ENCODE measurements around the gene LCNL1. TPM values are rescaled to one million over a fixed set of nuclear protein-coding genes. Genes with fewer than 3 reads are reported as not detected.

The LCNL1 gene
- polyA plus RNA-seq, 1 donor (not counting 4 experiments of a cell fraction or from before 2014, with no cell fraction given), result not detected

DNA sequence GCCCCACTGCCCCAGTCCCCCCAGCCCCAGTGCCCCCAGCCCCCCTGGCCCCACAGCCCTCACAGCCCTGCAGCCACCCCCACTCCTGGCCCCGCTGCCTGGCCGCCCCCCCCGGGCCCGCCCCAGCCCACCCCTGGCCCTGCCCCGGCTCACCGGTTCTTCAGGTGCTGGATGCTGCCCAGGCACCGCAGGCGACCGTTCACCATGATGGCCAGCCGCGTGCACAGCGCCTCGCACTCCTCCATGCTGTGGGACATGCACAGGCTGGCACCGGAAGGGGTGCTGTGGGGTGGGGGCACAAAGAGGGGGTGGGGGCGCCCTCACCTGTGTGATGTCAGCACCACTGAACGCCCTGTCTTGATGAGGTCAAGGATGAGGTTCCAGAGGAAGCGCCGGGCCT is 26.4 kb downstream of the LCNL1 start:
- H3K79me2 ChIP-seq (ENCODE audit: control insufficient read depth, insufficient read depth, low read length), result no peaks in the 10 kb centered on the region
- H4K20me1 ChIP-seq (ENCODE audit: control insufficient read depth, extremely low read depth, insufficient read depth, low read length), result no peaks in the 10 kb centered on the region
- H2AFZ ChIP-seq (ENCODE audit: control insufficient read depth, low read length), result no peak overlapping the region
- TF ChIP-seq EZH2 (IDR thresholded peaks at IDR 0.05; ENCODE audit: low read length), result no peak
- TF ChIP-seq, protein P1, sequence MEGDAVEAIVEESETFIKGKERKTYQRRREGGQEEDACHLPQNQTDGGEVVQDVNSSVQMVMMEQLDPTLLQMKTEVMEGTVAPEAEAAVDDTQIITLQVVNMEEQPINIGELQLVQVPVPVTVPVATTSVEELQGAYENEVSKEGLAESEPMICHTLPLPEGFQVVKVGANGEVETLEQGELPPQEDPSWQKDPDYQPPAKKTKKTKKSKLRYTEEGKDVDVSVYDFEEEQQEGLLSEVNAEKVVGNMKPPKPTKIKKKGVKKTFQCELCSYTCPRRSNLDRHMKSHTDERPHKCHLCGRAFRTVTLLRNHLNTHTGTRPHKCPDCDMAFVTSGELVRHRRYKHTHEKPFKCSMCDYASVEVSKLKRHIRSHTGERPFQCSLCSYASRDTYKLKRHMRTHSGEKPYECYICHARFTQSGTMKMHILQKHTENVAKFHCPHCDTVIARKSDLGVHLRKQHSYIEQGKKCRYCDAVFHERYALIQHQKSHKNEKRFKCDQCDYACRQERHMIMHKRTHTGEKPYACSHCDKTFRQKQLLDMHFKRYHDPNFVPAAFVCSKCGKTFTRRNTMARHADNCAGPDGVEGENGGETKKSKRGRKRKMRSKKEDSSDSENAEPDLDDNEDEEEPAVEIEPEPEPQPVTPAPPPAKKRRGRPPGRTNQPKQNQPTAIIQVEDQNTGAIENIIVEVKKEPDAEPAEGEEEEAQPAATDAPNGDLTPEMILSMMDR (optimal IDR thresholded peaks at IDR 0.05 in 1 of 3, IDR thresholded peaks at IDR 0.05 in 1 of 3, conservative IDR thresholded peaks at IDR 0.05 in 1 of 3; ENCODE audit: extremely low read depth in 1 of 3, insufficient read depth in 2 of 3, low read length in 3 of 3), result no peak
- FAIRE-seq, result no peak
- no peaks in the 10 kb centered on the region for H3K27me3 ChIP-seq (ENCODE audit: control insufficient read depth, extremely low read depth, insufficient read depth, low read length)
- no peak overlapping the region for H3K9ac ChIP-seq (ENCODE audit: control insufficient read depth, extremely low read depth, insufficient read depth, low read length)
- H3K27ac ChIP-seq (ENCODE audit: control insufficient read depth, insufficient read depth, low read length), result no peak overlapping the region
- H3K4me1 ChIP-seq (ENCODE audit: control insufficient read depth, extremely low read depth, insufficient read depth, low read length), result no peaks in the 10 kb centered on the region
- no peaks in the 10 kb centered on the region for H3K9me1 ChIP-seq (ENCODE audit: control insufficient read depth, extremely low read depth, insufficient read depth, low read length)
- dilution Hi-C loops (cut with MboI; ENCODE audit: extremely low pct_ligation_motif_present, low sequenced_read_pairs), result no loop called here
- no peaks in the 10 kb centered on the region for H3K36me3 ChIP-seq (ENCODE audit: control insufficient read depth in 2 of 2, extremely low read depth in 1 of 2, insufficient read depth in 2 of 2, low read length in 2 of 2)
- H3K4me2 ChIP-seq (ENCODE audit: control insufficient read depth, extremely low read depth, insufficient read depth, low read depth, low read length), result no peak overlapping the region
- no peak for DNase-seq (ENCODE audit: low read depth, low spot score)
- no peaks in the 10 kb centered on the region for H3K9me3 ChIP-seq (ENCODE audit: control insufficient read depth, low read depth, low read length)
- no peak overlapping the region for H3K4me3 ChIP-seq (ENCODE audit: control insufficient read depth in 2 of 3, extremely low read depth in 1 of 3, insufficient read depth in 2 of 3, low read depth in 1 of 3, low read length in 3 of 3)

DNA sequence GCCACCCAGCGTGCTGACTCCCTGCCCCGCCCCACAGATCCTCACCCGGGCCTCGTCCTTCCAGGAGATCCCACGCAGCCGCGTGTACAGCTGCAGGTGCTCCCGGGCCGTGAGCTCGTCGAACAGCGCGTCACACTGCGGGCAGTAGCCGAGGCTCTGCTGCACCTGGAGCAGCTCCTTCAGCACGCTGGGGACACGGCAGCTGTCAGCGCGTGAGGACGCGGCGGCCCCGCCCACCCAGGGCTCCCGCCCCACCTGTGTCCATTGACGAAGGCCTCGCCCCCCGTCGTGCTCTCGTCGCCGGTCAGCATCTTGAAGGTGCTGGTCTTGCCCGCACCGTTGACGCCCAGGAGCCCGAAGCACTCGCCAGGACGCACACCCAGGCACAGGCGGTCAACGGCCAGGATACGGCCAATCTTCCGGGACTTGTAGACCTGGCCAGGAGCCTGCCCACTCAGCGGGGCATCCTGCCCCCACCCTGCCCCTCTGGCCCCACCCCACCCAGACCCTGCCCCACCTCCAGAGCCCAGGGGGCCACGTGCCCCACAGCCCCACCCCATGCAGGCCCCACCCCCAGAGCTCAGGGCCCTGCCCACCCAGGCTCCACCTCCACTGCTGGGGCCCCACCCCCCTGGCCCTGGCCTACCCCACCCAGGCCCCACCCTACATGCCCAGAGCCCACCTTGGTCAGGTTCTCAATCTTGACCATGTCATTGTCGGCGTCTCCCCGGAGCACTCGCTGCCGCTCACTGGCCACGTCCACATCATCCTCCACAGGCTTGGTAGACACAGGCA is 27.3 kb downstream of the LCNL1 start:
- Histone ChIP-seq H3K36me3 (ENCODE audit: control insufficient read depth in 2 of 2, extremely low read depth in 1 of 2, insufficient read depth in 2 of 2, low read length in 2 of 2) (no peaks in the 10 kb centered on the region), H3K9ac (ENCODE audit: control insufficient read depth, extremely low read depth, insufficient read depth, low read length) (no peak overlapping the region), H3K4me2 (ENCODE audit: control insufficient read depth, extremely low read depth, insufficient read depth, low read depth, low read length) (no peak overlapping the region), H3K79me2 (ENCODE audit: control insufficient read depth, insufficient read depth, low read length) (no peaks in the 10 kb centered on the region), H3K27ac (ENCODE audit: control insufficient read depth, insufficient read depth, low read length) (no peak overlapping the region), H3K4me1 (ENCODE audit: control insufficient read depth, extremely low read depth, insufficient read depth, low read length) (no peaks in the 10 kb centered on the region), H3K4me3 (ENCODE audit: control insufficient read depth in 2 of 3, extremely low read depth in 1 of 3, insufficient read depth in 2 of 3, low read depth in 1 of 3, low read length in 3 of 3) (no peak overlapping the region), H3K27me3 (ENCODE audit: control insufficient read depth, extremely low read depth, insufficient read depth, low read length) (no peaks in the 10 kb centered on the region), H3K9me1 (ENCODE audit: control insufficient read depth, extremely low read depth, insufficient read depth, low read length) (no peaks in the 10 kb centered on the region), H2AFZ (ENCODE audit: control insufficient read depth, low read length) (no peak overlapping the region), H4K20me1 (ENCODE audit: control insufficient read depth, extremely low read depth, insufficient read depth, low read length) (no peaks in the 10 kb centered on the region), H3K9me3 (ENCODE audit: control insufficient read depth, low read depth, low read length) (no peaks in the 10 kb centered on the region)
- DNase-seq (ENCODE audit: low read depth, low spot score) (no peak), FAIRE-seq (no peak)
- TF ChIP-seq EZH2 (IDR thresholded peaks at IDR 0.05; ENCODE audit: low read length), result no peak
- TF ChIP-seq, protein P1 (optimal IDR thresholded peaks at IDR 0.05 in 1 of 3, IDR thresholded peaks at IDR 0.05 in 1 of 3, conservative IDR thresholded peaks at IDR 0.05 in 1 of 3; ENCODE audit: extremely low read depth in 1 of 3, insufficient read depth in 2 of 3, low read length in 3 of 3), result no peak
- dilution Hi-C loops (cut with MboI; ENCODE audit: extremely low pct_ligation_motif_present, low sequenced_read_pairs), result no loop called here
